ENCODE data around the gene ETNPPL.

- no peak for TF ChIP-seq POLR2A (IDR thresholded peaks at IDR 0.05)
- TF ChIP-seq CTCF (IDR thresholded peaks at IDR 0.05) = no peak
Observed at GRCh38 chr4:108779958-108780357, 17.1 kb upstream of the ETNPPL start.

Measured in uterus (tissue), 2 donors.